Sigmoid colon (tissue), 4 donors: ENCODE data around the gene KRTDAP.

Experiments used
- EP300 ChIP-seq, 4 donors: sonication (generic); formaldehyde crosslinking; IDR thresholded peaks; one replicate each; pipeline ENCODE4 v1.6.1; 2017; ENCODE audit warnings: antibody characterized with exemption in 4 of 4
- POLR2A ChIP-seq, 2 donors: fragments of 450-650 bp; IDR thresholded peaks; one replicate each; pipeline ENCODE4 v1.6.1; 2016; ENCODE audit warnings: antibody characterized with exemption in 2 of 2, mild to moderate bottlenecking in 2 of 2, moderate library complexity in 2 of 2
- POLR2AphosphoS5 ChIP-seq, 4 donors: sonication (generic); formaldehyde crosslinking; IDR thresholded peaks; one replicate each; pipeline ENCODE4 v1.6.1; 2017; ENCODE audit warnings: antibody characterized with exemption in 4 of 4
- TF ChIP-seq, protein P1 (sequence below), 4 experiments: fragments of 450-650 bp in 3 of 4; fragments of 200-600 bp in 1 of 4; IDR thresholded peaks; one replicate each; pipeline ENCODE4 v1.5.1; 2016 to 2019; ENCODE audit warnings: antibody characterized with exemption in 4 of 4, mild to moderate bottlenecking in 3 of 4, moderate library complexity in 2 of 4

DNA sequence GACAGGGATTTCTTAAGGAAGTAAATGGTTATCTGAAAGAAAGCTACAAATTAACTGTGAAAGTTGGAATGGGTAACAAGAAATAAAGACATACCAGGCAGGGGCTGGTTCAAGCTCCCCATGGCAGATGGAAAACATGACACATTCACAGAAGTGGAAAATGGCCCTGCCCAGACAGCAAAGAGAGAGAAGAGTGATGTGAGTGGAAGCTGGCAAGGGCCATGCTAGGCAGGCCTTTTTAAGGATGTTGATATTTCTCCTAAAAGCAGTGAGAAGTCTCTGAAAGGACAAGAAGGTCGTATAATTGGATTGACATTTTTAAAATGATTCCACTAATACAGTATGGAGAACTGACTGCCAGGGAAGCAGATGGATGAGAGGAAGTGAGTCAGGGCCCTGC lies 45.5 kb downstream of the KRTDAP start:
- TF ChIP-seq POLR2AphosphoS5 (IDR thresholded peaks at IDR 0.05) (no peak), POLR2A (IDR thresholded peaks at IDR 0.05) (no peak), EP300 (IDR thresholded peaks at IDR 0.05) (no peak)
- TF ChIP-seq, protein P1, sequence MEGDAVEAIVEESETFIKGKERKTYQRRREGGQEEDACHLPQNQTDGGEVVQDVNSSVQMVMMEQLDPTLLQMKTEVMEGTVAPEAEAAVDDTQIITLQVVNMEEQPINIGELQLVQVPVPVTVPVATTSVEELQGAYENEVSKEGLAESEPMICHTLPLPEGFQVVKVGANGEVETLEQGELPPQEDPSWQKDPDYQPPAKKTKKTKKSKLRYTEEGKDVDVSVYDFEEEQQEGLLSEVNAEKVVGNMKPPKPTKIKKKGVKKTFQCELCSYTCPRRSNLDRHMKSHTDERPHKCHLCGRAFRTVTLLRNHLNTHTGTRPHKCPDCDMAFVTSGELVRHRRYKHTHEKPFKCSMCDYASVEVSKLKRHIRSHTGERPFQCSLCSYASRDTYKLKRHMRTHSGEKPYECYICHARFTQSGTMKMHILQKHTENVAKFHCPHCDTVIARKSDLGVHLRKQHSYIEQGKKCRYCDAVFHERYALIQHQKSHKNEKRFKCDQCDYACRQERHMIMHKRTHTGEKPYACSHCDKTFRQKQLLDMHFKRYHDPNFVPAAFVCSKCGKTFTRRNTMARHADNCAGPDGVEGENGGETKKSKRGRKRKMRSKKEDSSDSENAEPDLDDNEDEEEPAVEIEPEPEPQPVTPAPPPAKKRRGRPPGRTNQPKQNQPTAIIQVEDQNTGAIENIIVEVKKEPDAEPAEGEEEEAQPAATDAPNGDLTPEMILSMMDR (IDR thresholded peaks at IDR 0.05): no peak
